ENCODE results near the gene EHD4.

EHD4 gene

DNA sequence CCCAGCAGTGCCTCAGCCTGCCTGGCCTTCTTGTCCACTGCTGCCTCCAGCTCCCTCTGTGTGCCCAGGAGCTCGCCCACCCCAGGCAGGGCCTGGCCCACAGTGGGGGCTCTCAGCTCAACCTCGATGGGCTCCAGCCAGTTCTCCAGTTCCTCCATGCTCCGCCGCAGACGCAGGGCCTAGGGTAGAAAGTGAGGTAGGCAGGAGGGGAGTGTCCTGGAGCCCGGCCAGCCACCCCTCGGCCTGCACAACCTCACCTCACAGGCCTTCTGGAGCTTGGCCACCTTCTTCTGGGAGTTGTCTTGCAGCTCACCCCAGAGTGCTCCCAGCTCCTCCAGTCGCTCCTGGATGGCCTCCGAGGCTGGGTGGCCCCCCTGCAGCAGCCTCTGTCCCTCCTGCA is 115.0 kb downstream of the EHD4 start:
- Histone ChIP-seq H3K4me1 (ENCODE audit: low read length) (peaks cover 7% of the 10 kb centered on the region; the same call in 1 of the 2 replicates), H3K36me3 (replicated peaks; ENCODE audit: insufficient read depth, low read length) (no peaks in the 10 kb centered on the region), H3K4me3 (ENCODE audit: low read length) (no peak overlapping the region), H4K20me1 (ENCODE audit: insufficient read depth, low read length) (no peaks in the 10 kb centered on the region), H3K9me3 (replicated peaks; ENCODE audit: insufficient read depth, low read length) (no peaks in the 10 kb centered on the region), H3K27me3 (replicated peaks; ENCODE audit: insufficient read depth, low read length) (peaks cover 11% of the 10 kb centered on the region), H3K9ac (ENCODE audit: low read length) (no peak overlapping the region), H3K4me2 (ENCODE audit: low read depth, low read length) (no peak overlapping the region), H3K79me2 (ENCODE audit: low read length) (no peaks in the 10 kb centered on the region), H2AFZ (ENCODE audit: low read length) (no peak overlapping the region), H3K27ac (ENCODE audit: low read length) (no peak overlapping the region), H3K9me2 (replicated peaks; ENCODE audit: insufficient read depth, low read length) (no peaks in the 10 kb centered on the region), H3F3A (ENCODE audit: insufficient read depth, low read length) (no peaks in the 10 kb centered on the region)
- no peak for TF ChIP-seq EZH2phosphoT487 (IDR thresholded peaks at IDR 0.05; ENCODE audit: low read length)
- TF ChIP-seq, protein P1, sequence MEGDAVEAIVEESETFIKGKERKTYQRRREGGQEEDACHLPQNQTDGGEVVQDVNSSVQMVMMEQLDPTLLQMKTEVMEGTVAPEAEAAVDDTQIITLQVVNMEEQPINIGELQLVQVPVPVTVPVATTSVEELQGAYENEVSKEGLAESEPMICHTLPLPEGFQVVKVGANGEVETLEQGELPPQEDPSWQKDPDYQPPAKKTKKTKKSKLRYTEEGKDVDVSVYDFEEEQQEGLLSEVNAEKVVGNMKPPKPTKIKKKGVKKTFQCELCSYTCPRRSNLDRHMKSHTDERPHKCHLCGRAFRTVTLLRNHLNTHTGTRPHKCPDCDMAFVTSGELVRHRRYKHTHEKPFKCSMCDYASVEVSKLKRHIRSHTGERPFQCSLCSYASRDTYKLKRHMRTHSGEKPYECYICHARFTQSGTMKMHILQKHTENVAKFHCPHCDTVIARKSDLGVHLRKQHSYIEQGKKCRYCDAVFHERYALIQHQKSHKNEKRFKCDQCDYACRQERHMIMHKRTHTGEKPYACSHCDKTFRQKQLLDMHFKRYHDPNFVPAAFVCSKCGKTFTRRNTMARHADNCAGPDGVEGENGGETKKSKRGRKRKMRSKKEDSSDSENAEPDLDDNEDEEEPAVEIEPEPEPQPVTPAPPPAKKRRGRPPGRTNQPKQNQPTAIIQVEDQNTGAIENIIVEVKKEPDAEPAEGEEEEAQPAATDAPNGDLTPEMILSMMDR (IDR thresholded peaks at IDR 0.05; ENCODE audit: low read length) = no peak
- TF ChIP-seq EZH2 (optimal IDR thresholded peaks at IDR 0.05; ENCODE audit: low read depth, low read length) = no peak
- no peak for DNase-seq

DNA sequence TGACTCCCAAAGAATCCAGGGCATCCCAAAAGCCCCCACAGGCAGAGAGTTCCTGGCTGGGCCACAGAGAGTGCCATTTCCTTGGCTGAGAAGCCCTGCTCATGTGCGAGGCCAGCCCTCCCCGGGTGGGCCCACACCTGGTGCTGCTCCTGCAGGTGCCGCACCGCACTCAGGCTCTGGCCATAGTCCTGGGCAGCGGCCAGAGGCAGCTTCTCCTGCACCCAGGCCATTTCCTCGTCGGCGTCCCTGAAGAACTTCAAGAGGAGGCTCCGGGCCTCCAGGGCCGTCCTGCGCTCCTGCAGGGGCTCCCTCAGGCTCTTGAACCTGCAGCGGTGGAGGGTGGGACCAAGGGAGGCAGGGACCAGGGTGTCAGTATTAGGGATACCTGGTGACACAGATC is 115.6 kb downstream of the EHD4 start:
- no peaks in the 10 kb centered on the region for H3K79me2 ChIP-seq (ENCODE audit: low read length)
- no peak for DNase-seq
- H3K27me3 ChIP-seq (replicated peaks; ENCODE audit: insufficient read depth, low read length) = peaks cover 5% of the 10 kb centered on the region
- H3F3A ChIP-seq (ENCODE audit: insufficient read depth, low read length) = no peaks in the 10 kb centered on the region
- H3K4me3 ChIP-seq (ENCODE audit: low read length) = no peak overlapping the region
- no peak for TF ChIP-seq EZH2phosphoT487 (IDR thresholded peaks at IDR 0.05; ENCODE audit: low read length)
- no peak for TF ChIP-seq EZH2 (optimal IDR thresholded peaks at IDR 0.05; ENCODE audit: low read depth, low read length)
- no peak overlapping the region for H3K4me2 ChIP-seq (ENCODE audit: low read depth, low read length)
- peaks cover 7% of the 10 kb centered on the region; the same call in 1 of the 2 replicates for H3K4me1 ChIP-seq (ENCODE audit: low read length)
- H3K27ac ChIP-seq (ENCODE audit: low read length) = no peak overlapping the region
- no peaks in the 10 kb centered on the region for H3K9me3 ChIP-seq (replicated peaks; ENCODE audit: insufficient read depth, low read length)
- H3K36me3 ChIP-seq (replicated peaks; ENCODE audit: insufficient read depth, low read length) = no peaks in the 10 kb centered on the region
- no peak overlapping the region for H2AFZ ChIP-seq (ENCODE audit: low read length)
- H3K9me2 ChIP-seq (replicated peaks; ENCODE audit: insufficient read depth, low read length) = no peaks in the 10 kb centered on the region
- H4K20me1 ChIP-seq (ENCODE audit: insufficient read depth, low read length) = no peaks in the 10 kb centered on the region
- no peak overlapping the region for H3K9ac ChIP-seq (ENCODE audit: low read length)

DNA sequence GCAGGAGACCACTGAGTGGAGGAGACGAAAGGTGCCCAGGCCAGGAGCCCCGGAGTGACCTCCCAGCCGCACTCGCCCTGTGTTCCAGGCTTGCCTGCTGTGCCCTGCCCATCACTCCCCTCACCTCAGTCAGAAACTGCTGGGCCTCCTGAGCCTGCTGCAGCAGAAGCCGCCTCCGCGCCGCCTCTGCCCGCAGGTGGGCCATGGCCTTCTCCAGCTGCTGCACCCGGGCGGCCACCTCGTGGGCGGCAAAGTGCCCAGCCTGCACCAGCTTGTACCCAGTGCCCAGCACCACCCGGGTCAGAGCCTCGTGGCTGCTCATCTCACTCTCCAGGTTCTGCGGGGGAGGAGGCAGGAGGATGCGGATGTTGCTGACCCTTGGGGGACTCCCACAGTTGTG is 116.1 kb downstream of the EHD4 start:
- no peak overlapping the region for H2AFZ ChIP-seq (ENCODE audit: low read length)
- DNase-seq = no peak
- TF ChIP-seq EZH2phosphoT487 (IDR thresholded peaks at IDR 0.05; ENCODE audit: low read length) = no peak
- no peak for TF ChIP-seq EZH2 (optimal IDR thresholded peaks at IDR 0.05; ENCODE audit: low read depth, low read length)
- TF ChIP-seq, protein P1 (IDR thresholded peaks at IDR 0.05; ENCODE audit: low read length) = no peak

DNA sequence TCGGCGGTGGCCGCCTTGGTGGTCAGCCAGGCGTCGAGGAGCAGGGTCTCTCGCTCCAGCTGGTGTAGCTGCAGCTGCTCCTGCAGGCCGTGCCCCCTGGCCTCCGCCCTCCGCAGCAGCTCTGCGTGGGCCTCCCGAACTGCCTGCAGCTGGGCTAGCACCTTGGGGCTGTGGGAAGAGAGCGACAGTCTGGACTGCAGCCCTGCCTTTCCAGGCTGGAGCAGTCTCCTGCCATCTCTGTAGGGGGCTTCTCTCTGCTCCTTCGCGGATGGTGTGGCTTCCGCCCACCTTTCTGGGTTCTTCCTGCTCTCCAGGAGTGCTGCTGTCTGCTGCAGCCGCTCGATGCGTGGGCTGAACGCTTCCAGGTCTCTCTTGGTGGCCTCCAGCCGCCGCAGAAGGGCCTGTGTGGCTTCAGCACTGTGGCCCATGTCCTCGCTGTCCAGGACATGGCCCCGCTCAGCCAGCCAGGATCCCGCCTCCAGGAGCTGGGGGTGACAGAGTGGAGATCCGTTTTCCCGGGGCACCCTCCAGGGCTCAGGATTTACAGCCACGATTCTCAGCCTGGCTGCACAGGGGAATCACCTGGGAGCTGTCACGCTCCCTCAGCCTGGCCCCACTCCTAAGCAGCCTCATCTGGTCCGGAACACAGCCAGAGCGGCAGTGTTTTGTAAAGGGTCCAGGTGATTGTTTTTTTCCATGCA is 116.9 kb downstream of the EHD4 start:
- no peaks in the 10 kb centered on the region for H3K36me3 ChIP-seq (replicated peaks; ENCODE audit: insufficient read depth, low read length)
- H3K4me3 ChIP-seq (ENCODE audit: low read length) = no peak overlapping the region
- peaks cover 7% of the 10 kb centered on the region; the same call in 1 of the 2 replicates for H3K4me1 ChIP-seq (ENCODE audit: low read length)
- TF ChIP-seq, protein P1 (IDR thresholded peaks at IDR 0.05; ENCODE audit: low read length) = no peak
- no peak for TF ChIP-seq EZH2phosphoT487 (IDR thresholded peaks at IDR 0.05; ENCODE audit: low read length)
- TF ChIP-seq EZH2 (optimal IDR thresholded peaks at IDR 0.05; ENCODE audit: low read depth, low read length) = no peak
- no peaks in the 10 kb centered on the region for H4K20me1 ChIP-seq (ENCODE audit: insufficient read depth, low read length)
- H3K9me3 ChIP-seq (replicated peaks; ENCODE audit: insufficient read depth, low read length) = no peaks in the 10 kb centered on the region
- no peaks in the 10 kb centered on the region for H3K79me2 ChIP-seq (ENCODE audit: low read length)
- no peaks in the 10 kb centered on the region; the same call in 1 of the 2 replicates for H3K27me3 ChIP-seq (replicated peaks; ENCODE audit: insufficient read depth, low read length)
- H3K9ac ChIP-seq (ENCODE audit: low read length) = no peak overlapping the region
- DNase-seq = no peak
- no peak overlapping the region for H3K4me2 ChIP-seq (ENCODE audit: low read depth, low read length)
- H3F3A ChIP-seq (ENCODE audit: insufficient read depth, low read length) = no peaks in the 10 kb centered on the region
- H2AFZ ChIP-seq (ENCODE audit: low read length) = no peak overlapping the region
- no peaks in the 10 kb centered on the region for H3K9me2 ChIP-seq (replicated peaks; ENCODE audit: insufficient read depth, low read length)
- H3K27ac ChIP-seq (ENCODE audit: low read length) = no peak overlapping the region

More for the DNA sequence above, 116.1 kb downstream of the EHD4 start:
- Histone ChIP-seq H3K9me3 (replicated peaks; ENCODE audit: insufficient read depth, low read length) (no peaks in the 10 kb centered on the region), H4K20me1 (ENCODE audit: insufficient read depth, low read length) (no peaks in the 10 kb centered on the region), H3K36me3 (replicated peaks; ENCODE audit: insufficient read depth, low read length) (no peaks in the 10 kb centered on the region), H3K4me1 (ENCODE audit: low read length) (peaks cover 7% of the 10 kb centered on the region; the same call in 1 of the 2 replicates), H3F3A (ENCODE audit: insufficient read depth, low read length) (no peaks in the 10 kb centered on the region), H3K4me3 (ENCODE audit: low read length) (no peak overlapping the region), H3K79me2 (ENCODE audit: low read length) (no peaks in the 10 kb centered on the region), H3K27me3 (replicated peaks; ENCODE audit: insufficient read depth, low read length) (peaks cover under 1% of the 10 kb centered on the region; the same call in 1 of the 2 replicates), H3K27ac (ENCODE audit: low read length) (no peak overlapping the region), H3K9ac (ENCODE audit: low read length) (no peak overlapping the region), H3K9me2 (replicated peaks; ENCODE audit: insufficient read depth, low read length) (no peaks in the 10 kb centered on the region), H3K4me2 (ENCODE audit: low read depth, low read length) (no peak overlapping the region)

Measured in MM.1S (cell line).